Measurements from ENCODE around the gene OR2A42. TPM values are rescaled to one million over a fixed set of nuclear protein-coding genes. Genes with fewer than 3 reads are reported as not detected.
"Not testable (repeated sequence)": the region's sequence is repeated elsewhere in the genome, so short reads cannot be mapped to it uniquely, and the experiment has no call there.

The OR2A42 gene
- total RNA-seq, 1 experiment from 2014 or later, result not detected

GRCh38 chr7:144238530-144239082 is 799 bp downstream of the OR2A42 start:
- not testable (repeated sequence) for DNase-seq; H2AFZ ChIP-seq (ENCODE audit: low read length); H3K27me3 ChIP-seq (ENCODE audit: low read length); H3K4me2 ChIP-seq (ENCODE audit: low read depth, low read length, poor library complexity, severe bottlenecking); H3K9ac ChIP-seq (ENCODE audit: low read length); H4K20me1 ChIP-seq (ENCODE audit: insufficient read depth, low read depth, low read length); H3K9me3 ChIP-seq (ENCODE audit: low read length); H3K36me3 ChIP-seq (ENCODE audit: insufficient read depth, low read length); H3K27ac ChIP-seq (ENCODE audit: low read length); H3K9me2 ChIP-seq (replicated peaks; ENCODE audit: insufficient read depth, low read length); H3K4me3 ChIP-seq (ENCODE audit: low read length); H3K79me2 ChIP-seq (ENCODE audit: low read length); H3K4me1 ChIP-seq (ENCODE audit: low read length)

- H3K9ac ChIP-seq (ENCODE audit: low read length); H4K20me1 ChIP-seq (ENCODE audit: insufficient read depth, low read depth, low read length); H3K4me2 ChIP-seq (ENCODE audit: low read depth, low read length, poor library complexity, severe bottlenecking); H3K36me3 ChIP-seq (ENCODE audit: insufficient read depth, low read length); H3K4me3 ChIP-seq (ENCODE audit: low read length); H3K27ac ChIP-seq (ENCODE audit: low read length); H3K9me3 ChIP-seq (ENCODE audit: low read length); H3K79me2 ChIP-seq (ENCODE audit: low read length); H3K27me3 ChIP-seq (ENCODE audit: low read length); H2AFZ ChIP-seq (ENCODE audit: low read length); H3K4me1 ChIP-seq (ENCODE audit: low read length); H3K9me2 ChIP-seq (replicated peaks; ENCODE audit: insufficient read depth, low read length); DNase-seq: not testable (repeated sequence)
Measured at GRCh38 chr7:144233039-144233438, 6.4 kb downstream of the OR2A42 start.

- H3K4me2 ChIP-seq (ENCODE audit: low read depth, low read length, poor library complexity, severe bottlenecking); H2AFZ ChIP-seq (ENCODE audit: low read length); H4K20me1 ChIP-seq (ENCODE audit: insufficient read depth, low read depth, low read length); H3K27me3 ChIP-seq (ENCODE audit: low read length); H3K9ac ChIP-seq (ENCODE audit: low read length); H3K9me3 ChIP-seq (ENCODE audit: low read length); H3K4me1 ChIP-seq (ENCODE audit: low read length); H3K79me2 ChIP-seq (ENCODE audit: low read length); H3K4me3 ChIP-seq (ENCODE audit: low read length); H3K36me3 ChIP-seq (ENCODE audit: insufficient read depth, low read length); H3K27ac ChIP-seq (ENCODE audit: low read length); DNase-seq; H3K9me2 ChIP-seq (replicated peaks; ENCODE audit: insufficient read depth, low read length): not testable (repeated sequence)
Measured at GRCh38 chr7:144231027-144231426, 8.4 kb downstream of the OR2A42 start.

- not testable (repeated sequence) for H3K36me3 ChIP-seq (ENCODE audit: insufficient read depth, low read length); H3K27me3 ChIP-seq (ENCODE audit: low read length); H3K9me3 ChIP-seq (ENCODE audit: low read length); H4K20me1 ChIP-seq (ENCODE audit: insufficient read depth, low read depth, low read length); H3K9ac ChIP-seq (ENCODE audit: low read length); H3K4me2 ChIP-seq (ENCODE audit: low read depth, low read length, poor library complexity, severe bottlenecking); H3K4me1 ChIP-seq (ENCODE audit: low read length); H3K4me3 ChIP-seq (ENCODE audit: low read length); H2AFZ ChIP-seq (ENCODE audit: low read length); H3K27ac ChIP-seq (ENCODE audit: low read length); H3K9me2 ChIP-seq (replicated peaks; ENCODE audit: insufficient read depth, low read length); DNase-seq; H3K79me2 ChIP-seq (ENCODE audit: low read length)
Measured at GRCh38 chr7:144228810-144229209, 10.6 kb downstream of the OR2A42 start.

DNA sequence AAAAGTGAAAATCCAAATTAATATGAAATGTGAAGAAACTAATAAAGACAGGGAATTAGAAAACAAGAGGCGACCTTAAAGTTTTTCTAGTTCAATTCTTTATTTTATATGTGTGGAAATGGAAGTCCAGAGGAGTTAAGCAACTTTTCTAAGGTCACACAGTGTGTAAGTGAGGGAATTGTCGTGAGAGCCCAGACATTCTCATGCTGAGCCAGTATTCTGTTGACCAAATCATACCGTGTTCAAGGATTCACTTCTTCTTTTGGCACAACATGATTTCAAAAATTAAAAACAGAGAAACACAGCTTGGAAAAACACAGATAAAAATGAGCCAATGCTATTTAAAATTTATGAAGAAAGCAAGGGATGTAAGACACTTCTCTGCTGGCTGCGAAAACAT is 12.5 kb downstream of the OR2A42 start:
- H4K20me1 ChIP-seq (ENCODE audit: insufficient read depth, low read depth, low read length); H2AFZ ChIP-seq (ENCODE audit: low read length); H3K4me3 ChIP-seq (ENCODE audit: low read length); H3K9me2 ChIP-seq (replicated peaks; ENCODE audit: insufficient read depth, low read length); H3K36me3 ChIP-seq (ENCODE audit: insufficient read depth, low read length); H3K4me2 ChIP-seq (ENCODE audit: low read depth, low read length, poor library complexity, severe bottlenecking); H3K4me1 ChIP-seq (ENCODE audit: low read length); H3K27me3 ChIP-seq (ENCODE audit: low read length); H3K79me2 ChIP-seq (ENCODE audit: low read length); H3K9me3 ChIP-seq (ENCODE audit: low read length); DNase-seq; H3K9ac ChIP-seq (ENCODE audit: low read length); H3K27ac ChIP-seq (ENCODE audit: low read length): not testable (repeated sequence)

GRCh38 chr7:144223675-144224074 is 15.7 kb downstream of the OR2A42 start:
- DNase-seq; H3K9ac ChIP-seq (ENCODE audit: low read length); H3K4me2 ChIP-seq (ENCODE audit: low read depth, low read length, poor library complexity, severe bottlenecking); H3K4me1 ChIP-seq (ENCODE audit: low read length); H3K9me3 ChIP-seq (ENCODE audit: low read length); H3K27ac ChIP-seq (ENCODE audit: low read length); H4K20me1 ChIP-seq (ENCODE audit: insufficient read depth, low read depth, low read length); H3K36me3 ChIP-seq (ENCODE audit: insufficient read depth, low read length); H3K4me3 ChIP-seq (ENCODE audit: low read length); H3K9me2 ChIP-seq (replicated peaks; ENCODE audit: insufficient read depth, low read length); H3K79me2 ChIP-seq (ENCODE audit: low read length); H2AFZ ChIP-seq (ENCODE audit: low read length); H3K27me3 ChIP-seq (ENCODE audit: low read length): not testable (repeated sequence)

GRCh38 chr7:144220531-144220930 is 18.9 kb downstream of the OR2A42 start:
- not testable (repeated sequence) for H3K9ac ChIP-seq (ENCODE audit: low read length); H3K27me3 ChIP-seq (ENCODE audit: low read length); DNase-seq; H4K20me1 ChIP-seq (ENCODE audit: insufficient read depth, low read depth, low read length); H2AFZ ChIP-seq (ENCODE audit: low read length); H3K79me2 ChIP-seq (ENCODE audit: low read length); H3K9me3 ChIP-seq (ENCODE audit: low read length); H3K4me1 ChIP-seq (ENCODE audit: low read length); H3K36me3 ChIP-seq (ENCODE audit: insufficient read depth, low read length); H3K9me2 ChIP-seq (replicated peaks; ENCODE audit: insufficient read depth, low read length); H3K4me3 ChIP-seq (ENCODE audit: low read length); H3K27ac ChIP-seq (ENCODE audit: low read length); H3K4me2 ChIP-seq (ENCODE audit: low read depth, low read length, poor library complexity, severe bottlenecking)

- not testable (repeated sequence) for H3K4me3 ChIP-seq (ENCODE audit: low read length); DNase-seq; H3K9ac ChIP-seq (ENCODE audit: low read length); H4K20me1 ChIP-seq (ENCODE audit: insufficient read depth, low read depth, low read length); H3K4me2 ChIP-seq (ENCODE audit: low read depth, low read length, poor library complexity, severe bottlenecking); H3K27me3 ChIP-seq (ENCODE audit: low read length); H3K4me1 ChIP-seq (ENCODE audit: low read length); H3K9me3 ChIP-seq (ENCODE audit: low read length); H3K36me3 ChIP-seq (ENCODE audit: insufficient read depth, low read length); H2AFZ ChIP-seq (ENCODE audit: low read length); H3K27ac ChIP-seq (ENCODE audit: low read length); H3K79me2 ChIP-seq (ENCODE audit: low read length); H3K9me2 ChIP-seq (replicated peaks; ENCODE audit: insufficient read depth, low read length)
Measured at GRCh38 chr7:144219149-144219548, 20.3 kb downstream of the OR2A42 start.

DNA sequence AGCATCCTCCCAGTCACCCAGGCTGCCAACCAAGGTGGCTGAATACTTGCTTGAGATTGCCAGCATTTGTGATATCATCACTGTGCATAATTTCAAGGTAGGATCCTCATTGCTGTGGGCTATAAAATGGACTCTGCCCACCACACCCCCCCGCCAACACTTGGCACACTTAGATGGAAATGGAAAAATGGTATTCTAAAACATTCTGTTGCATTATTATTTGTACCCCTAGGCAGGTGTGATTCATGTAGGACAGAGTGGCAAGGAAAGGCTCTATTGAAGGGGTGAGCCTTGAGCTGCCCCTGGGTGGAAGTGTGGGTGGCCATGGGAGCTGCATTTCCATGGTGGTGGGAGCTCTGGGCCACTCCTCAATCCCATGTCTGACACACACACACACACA is 20.8 kb downstream of the OR2A42 start:
- not testable (repeated sequence) for H3K36me3 ChIP-seq (ENCODE audit: insufficient read depth, low read length); H3K4me2 ChIP-seq (ENCODE audit: low read depth, low read length, poor library complexity, severe bottlenecking); H3K79me2 ChIP-seq (ENCODE audit: low read length); H3K9ac ChIP-seq (ENCODE audit: low read length); H3K27me3 ChIP-seq (ENCODE audit: low read length); H3K27ac ChIP-seq (ENCODE audit: low read length); DNase-seq; H3K9me2 ChIP-seq (replicated peaks; ENCODE audit: insufficient read depth, low read length); H2AFZ ChIP-seq (ENCODE audit: low read length); H3K9me3 ChIP-seq (ENCODE audit: low read length); H3K4me3 ChIP-seq (ENCODE audit: low read length); H3K4me1 ChIP-seq (ENCODE audit: low read length); H4K20me1 ChIP-seq (ENCODE audit: insufficient read depth, low read depth, low read length)

All from Karpas-422 (cell line).